Left lung (tissue), 10 donors: Measurements from ENCODE around the gene ALS2. TPM values are rescaled to one million over a fixed set of nuclear protein-coding genes. Genes with fewer than 3 reads are reported as not detected.
"Not testable (repeated sequence)": the region's sequence is repeated elsewhere in the genome, so short reads cannot be mapped to it uniquely, and the experiment has no call there.

ENCODE experiments used
- ATAC-seq: fragments of 200-7000 bp; cut with Tn5 transposase; one replicate; pipeline ENCODE4 v1.9.1; 2020; ENCODE audit warnings: moderate library complexity
- DNase-seq, 4 donors: peaks; one replicate each; pipeline ENCODE4 v3.0.0-alpha.2; 2013 to 2020
- H3K27ac ChIP-seq, 2 donors: fragments of 200-600 bp; sonication (generic) in 1 of 2; one replicate each; pipeline versions ENCODE4 v1.5.0 to v1.8.0; 2020 to 2021
- H3K27me3 ChIP-seq, 2 donors: fragments of 200-600 bp; sonication (generic) in 1 of 2; one replicate each; pipeline versions ENCODE4 v1.5.0 to v1.8.0; 2020 to 2021
- H3K36me3 ChIP-seq, 2 donors: fragments of 200-600 bp; sonication (generic) in 1 of 2; one replicate each; pipeline versions ENCODE4 v1.5.0 to v1.8.0; 2020 to 2021
- H3K4me1 ChIP-seq, 2 donors: fragments of 200-600 bp; one replicate each; pipeline ENCODE4 v1.8.0; 2021
- H3K4me3 ChIP-seq, 2 donors: fragments of 200-600 bp; sonication (generic) in 1 of 2; one replicate each; pipeline versions ENCODE4 v1.5.0 to v1.8.0; 2020 to 2021; ENCODE audit warnings: mild to moderate bottlenecking in 1 of 2
- H3K9me3 ChIP-seq, 2 donors: fragments of 200-600 bp; sonication (generic) in 1 of 2; one replicate each; pipeline versions ENCODE4 v1.5.0 to v1.8.0; 2020 to 2021
- intact Hi-C, 2 donors: fragments of 100-400 bp; cut with DNase I; formaldehyde crosslinking; loops; one replicate each; pipeline versions ENCODE4 v1.11.2 to v1.14.2; 2022
- polyA plus RNA-seq, 6 donors: library from polyadenylated mRNA; unstranded; fragments of 120-200 nt; gene quantifications; one replicate each; pipeline ENCODE4 v1.2.1, GENCODE V29; 2013; ENCODE audit not compliant: insufficient read length in 6 of 6
- total RNA-seq, 2 donors: library from RNA; stranded (reverse); fragmentation: NEBNext Ultra II Directional; extraction: Animal tissue kit (Norgen Biotek cat#: 25700); gene quantifications; one replicate each; pipeline ENCODE4 v1.2.1, GENCODE V29; 2021
- TF ChIP-seq, protein P1 (sequence below), 2 donors: fragments of 200-600 bp; sonication (generic) in 1 of 2; IDR thresholded peaks; one replicate each; pipeline versions ENCODE4 v1.5.0 to v1.8.0; 2021; ENCODE audit warnings: antibody characterized with exemption in 2 of 2
- donor health status: DM: no; HTN: yes; CAD: no.
- donor health status: DM: no; HTN: no; CAD: no.

ALS2 gene
- total and polyA plus RNA-seq, 8 donors, result 22.9 to 31.0 (median 28.4) TPM

DNA sequence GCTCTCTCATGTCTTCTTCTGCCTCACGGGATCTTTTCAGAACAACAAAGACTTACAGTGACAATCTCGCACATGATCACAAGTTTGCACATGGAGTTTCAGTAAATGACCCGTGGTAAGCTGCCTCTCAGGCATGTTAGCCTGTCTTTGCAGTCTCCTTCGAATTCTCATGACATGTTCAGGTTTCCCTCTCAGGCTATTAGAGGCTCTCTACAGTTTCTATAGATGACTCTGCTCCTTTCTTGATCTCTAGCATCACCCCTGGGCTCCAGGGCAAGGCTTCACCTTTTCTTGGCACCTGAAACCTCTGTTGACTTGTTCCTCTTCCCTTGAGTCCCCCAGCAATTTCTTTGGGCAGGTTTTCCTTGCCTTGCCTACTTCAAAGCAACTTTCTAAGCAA lies 105.3 kb downstream of the ALS2 start:
- Histone ChIP-seq H3K4me1 (no peaks in the 10 kb centered on the region), H3K27ac (no peak overlapping the region), H3K36me3 (no peaks in the 10 kb centered on the region), H3K4me3 (no peak overlapping the region), H3K27me3 (no peaks in the 10 kb centered on the region), H3K9me3 (no peaks in the 10 kb centered on the region)
- TF ChIP-seq, protein P1, sequence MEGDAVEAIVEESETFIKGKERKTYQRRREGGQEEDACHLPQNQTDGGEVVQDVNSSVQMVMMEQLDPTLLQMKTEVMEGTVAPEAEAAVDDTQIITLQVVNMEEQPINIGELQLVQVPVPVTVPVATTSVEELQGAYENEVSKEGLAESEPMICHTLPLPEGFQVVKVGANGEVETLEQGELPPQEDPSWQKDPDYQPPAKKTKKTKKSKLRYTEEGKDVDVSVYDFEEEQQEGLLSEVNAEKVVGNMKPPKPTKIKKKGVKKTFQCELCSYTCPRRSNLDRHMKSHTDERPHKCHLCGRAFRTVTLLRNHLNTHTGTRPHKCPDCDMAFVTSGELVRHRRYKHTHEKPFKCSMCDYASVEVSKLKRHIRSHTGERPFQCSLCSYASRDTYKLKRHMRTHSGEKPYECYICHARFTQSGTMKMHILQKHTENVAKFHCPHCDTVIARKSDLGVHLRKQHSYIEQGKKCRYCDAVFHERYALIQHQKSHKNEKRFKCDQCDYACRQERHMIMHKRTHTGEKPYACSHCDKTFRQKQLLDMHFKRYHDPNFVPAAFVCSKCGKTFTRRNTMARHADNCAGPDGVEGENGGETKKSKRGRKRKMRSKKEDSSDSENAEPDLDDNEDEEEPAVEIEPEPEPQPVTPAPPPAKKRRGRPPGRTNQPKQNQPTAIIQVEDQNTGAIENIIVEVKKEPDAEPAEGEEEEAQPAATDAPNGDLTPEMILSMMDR (IDR thresholded peaks at IDR 0.05), result no peak
- ATAC-seq, result no peak
- intact Hi-C loops, result no loop called here
- no peak for DNase-seq

DNA sequence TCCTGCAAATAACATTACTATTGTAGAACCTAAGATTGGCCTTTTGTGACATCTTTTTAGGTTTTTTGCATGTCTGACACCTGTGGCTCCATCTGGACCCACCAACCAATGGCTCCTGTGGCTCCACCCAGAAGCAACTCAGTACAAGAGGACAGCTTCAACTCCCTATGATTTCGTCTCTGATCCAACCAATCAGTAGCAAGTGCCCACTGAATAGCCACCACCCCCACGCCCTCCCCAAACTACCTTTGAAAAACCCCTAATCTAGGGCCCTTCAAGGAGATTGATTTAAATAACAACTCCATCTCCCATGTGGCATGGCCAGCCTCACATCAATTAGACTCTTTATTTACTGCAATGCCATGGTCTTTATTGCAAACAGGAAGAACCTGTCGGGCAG lies 105.9 kb downstream of the ALS2 start:
- Histone ChIP-seq H3K27me3 (no peaks in the 10 kb centered on the region), H3K36me3 (no peaks in the 10 kb centered on the region), H3K4me1 (no peaks in the 10 kb centered on the region), H3K9me3 (no peaks in the 10 kb centered on the region), H3K4me3 (no peak overlapping the region), H3K27ac (no peak overlapping the region)
- TF ChIP-seq, protein P1 (IDR thresholded peaks at IDR 0.05), result no peak
- ATAC-seq (no peak), DNase-seq (no peak)
- intact Hi-C loops, result no loop called here

DNA sequence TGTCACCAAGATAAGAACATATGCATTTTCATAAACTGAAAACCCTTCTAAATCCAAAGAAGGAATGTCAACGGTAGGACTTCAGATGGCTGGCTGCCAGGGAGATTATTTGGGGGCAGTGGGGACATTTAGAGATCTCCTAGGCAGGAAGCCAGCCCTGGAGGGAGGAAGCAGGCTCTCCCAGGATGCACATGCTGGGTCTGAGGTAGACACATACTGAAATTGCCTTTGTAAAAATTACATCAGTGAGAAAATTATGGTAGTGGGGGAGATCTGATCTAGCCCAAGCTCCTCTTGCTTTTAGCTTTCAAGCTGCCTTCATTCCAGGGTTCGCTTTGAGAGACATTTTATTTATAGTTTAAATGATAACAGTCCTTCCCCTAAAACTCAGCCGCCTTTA lies 106.4 kb downstream of the ALS2 start:
- H3K36me3 ChIP-seq, result no peaks in the 10 kb centered on the region
- DNase-seq (no peak), ATAC-seq (no peak)
- H3K27ac ChIP-seq, result no peak overlapping the region
- H3K9me3 ChIP-seq, result no peaks in the 10 kb centered on the region
- TF ChIP-seq, protein P1 (IDR thresholded peaks at IDR 0.05), result no peak
- no peaks in the 10 kb centered on the region for H3K27me3 ChIP-seq
- intact Hi-C loops, result no loop called here
- no peaks in the 10 kb centered on the region for H3K4me1 ChIP-seq
- H3K4me3 ChIP-seq, result no peak overlapping the region

DNA sequence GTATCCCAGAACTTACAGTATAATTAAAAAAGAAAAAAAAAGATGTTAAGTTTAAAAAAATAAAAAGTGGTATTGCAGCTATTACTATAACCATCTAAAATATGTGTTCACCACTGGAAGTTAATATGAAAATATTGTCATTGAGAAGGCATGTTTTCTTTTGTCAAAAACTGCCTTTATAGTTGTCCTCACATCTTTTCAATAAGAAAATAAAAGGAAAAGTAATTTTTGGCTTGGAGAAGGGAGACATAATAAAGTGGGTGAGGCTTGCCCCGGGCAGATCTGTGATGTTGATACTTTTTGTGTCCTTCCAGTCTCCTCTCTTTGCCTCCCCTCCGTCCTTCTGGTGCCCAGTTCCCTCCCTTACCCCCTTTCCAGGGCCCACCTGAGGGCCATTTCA lies 107.2 kb downstream of the ALS2 start:
- TF ChIP-seq, protein P1 (IDR thresholded peaks at IDR 0.05), result no peak
- ATAC-seq (no peak), DNase-seq (no peak)
- Histone ChIP-seq H3K36me3 (no peaks in the 10 kb centered on the region), H3K4me3 (no peak overlapping the region), H3K9me3 (no peaks in the 10 kb centered on the region), H3K27me3 (no peaks in the 10 kb centered on the region), H3K27ac (no peak overlapping the region), H3K4me1 (no peaks in the 10 kb centered on the region)
- intact Hi-C loops, result no loop called here

DNA sequence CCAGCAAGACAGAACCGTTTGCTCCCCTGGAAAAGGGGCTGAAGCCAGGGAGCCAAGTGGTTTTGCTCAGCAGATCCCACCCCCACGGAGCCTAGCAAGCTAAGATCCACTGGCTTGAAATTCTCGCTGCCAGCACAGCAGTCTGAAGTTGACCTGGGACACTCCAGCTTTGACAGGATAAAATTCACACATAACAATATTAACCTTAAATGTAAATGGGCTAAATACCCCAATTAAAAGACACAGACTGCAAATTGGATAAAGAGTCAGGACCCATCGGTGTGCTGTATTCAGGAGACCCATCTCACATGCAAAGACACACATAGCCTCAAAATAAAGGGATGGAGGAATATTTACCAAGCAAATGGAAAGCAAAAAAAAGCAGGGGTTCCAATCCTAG lies 109.5 kb downstream of the ALS2 start:
- H3K9me3 ChIP-seq, H3K36me3 ChIP-seq, intact Hi-C loops, H3K4me1 ChIP-seq, H3K27me3 ChIP-seq, ATAC-seq, H3K4me3 ChIP-seq, H3K27ac ChIP-seq, DNase-seq: not testable (repeated sequence)

DNA sequence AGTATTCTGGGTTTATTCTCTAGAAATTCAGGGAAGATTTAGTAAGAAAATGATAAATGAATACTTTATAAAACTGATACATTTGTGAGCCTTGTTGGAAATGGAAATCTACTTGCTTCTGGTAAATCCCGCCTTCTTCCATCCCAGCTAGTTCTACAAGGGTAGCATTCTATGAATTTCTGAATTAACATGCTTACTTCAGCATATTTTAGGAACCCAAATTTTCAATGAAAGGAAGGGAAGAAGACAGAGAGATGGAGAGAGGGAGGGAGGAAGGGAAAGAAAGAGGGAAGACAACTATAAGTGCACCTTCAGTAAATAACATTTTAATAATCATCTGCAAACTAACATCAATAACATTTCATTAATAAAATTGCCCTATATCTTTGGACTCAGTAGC lies 110.9 kb downstream of the ALS2 start:
- ATAC-seq, result no peak
- TF ChIP-seq, protein P1 (IDR thresholded peaks at IDR 0.05), result no peak

More for the DNA sequence above, 110.9 kb downstream of the ALS2 start:
- H3K4me3 ChIP-seq, result no peak overlapping the region
- H3K9me3 ChIP-seq, result no peaks in the 10 kb centered on the region
- DNase-seq, result no peak
- no peaks in the 10 kb centered on the region for H3K4me1 ChIP-seq
- H3K27me3 ChIP-seq, result no peaks in the 10 kb centered on the region
- intact Hi-C loops, result no loop called here
- no peak overlapping the region for H3K27ac ChIP-seq
- H3K36me3 ChIP-seq, result no peaks in the 10 kb centered on the region
